GM12878 (cell line): ENCODE data around the gene DUSP16.

Experiments used
- BRCA1 ChIP-seq: IDR thresholded peaks from 2 replicates; pipeline ENCODE4 v1.6.1; 2011; ENCODE audit warnings: low read depth, low read length, improper control_type of control experiment
- CHD2 ChIP-seq: IDR thresholded peaks from 2 replicates; pipeline ENCODE4 v1.6.1; 2011; ENCODE audit warnings: low read depth, low read length, improper control_type of control experiment, borderline replicate concordance
- EP300 ChIP-seq, 2 experiments: fragments of 150-350 bp in 1 of 2; IDR thresholded peaks; 2 replicates each; pipeline ENCODE4 v1.6.1; 2011 to 2012; ENCODE audit warnings: low read depth in 2 of 2, low read length in 2 of 2, borderline replicate concordance in 1 of 2, improper control_type of control experiment in 1 of 2, inconsistent platforms in 1 of 2; ENCODE audit not compliant: control insufficient read depth in 1 of 2
- EZH2 ChIP-seq: IDR thresholded peaks from 2 replicates; pipeline ENCODE4 v1.6.1; 2012; ENCODE audit warnings: low read depth, mild to moderate bottlenecking, control low read depth, inconsistent platforms, low read length, borderline replicate concordance; ENCODE audit not compliant: control insufficient read depth
- KDM1A ChIP-seq: fragments of 200-600 bp; sonication (generic); IDR thresholded peaks from 2 replicates; pipeline ENCODE4 v1.6.1; 2016; ENCODE audit warnings: borderline replicate concordance
- SIX5 ChIP-seq: IDR thresholded peaks from 2 replicates; pipeline ENCODE4 v1.6.1; 2011; ENCODE audit warnings: mild to moderate bottlenecking, low read depth, low read length, moderate library complexity; ENCODE audit not compliant: severe bottlenecking
- TF ChIP-seq, protein P1 (sequence below), 3 experiments: IDR thresholded peaks in 2 of 3; conservative IDR thresholded peaks in 1 of 3; 2 replicates each; pipeline ENCODE4 v1.5.1; 2011; ENCODE audit warnings: low read depth in 3 of 3, low read length in 3 of 3, mild to moderate bottlenecking in 3 of 3, control low read depth in 2 of 3, moderate library complexity in 2 of 3, inconsistent platforms in 1 of 3, mixed read lengths in 1 of 3; ENCODE audit not compliant: control insufficient read depth in 2 of 3, insufficient read depth in 1 of 3; ENCODE audit errors: extremely low read depth in 1 of 3

DNA sequence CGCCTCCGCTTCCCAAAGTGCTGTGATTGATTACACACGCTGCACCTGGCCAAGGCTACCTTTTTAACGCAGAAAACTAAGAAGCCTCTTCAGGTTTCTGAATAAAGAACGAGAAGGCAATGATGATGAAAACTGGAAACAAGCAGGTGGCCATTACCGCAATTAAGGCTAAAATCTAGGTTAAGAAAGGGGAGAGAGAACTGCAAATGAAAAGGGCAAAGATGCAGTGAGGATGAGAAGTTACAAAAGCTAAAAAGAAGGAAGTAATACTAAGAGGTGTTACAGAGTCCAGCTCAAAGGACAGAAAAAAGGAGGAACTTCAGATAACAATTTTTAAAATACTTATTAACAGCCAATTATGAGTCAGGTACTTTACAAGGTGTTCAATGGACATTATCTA, 79.7 kb downstream of the DUSP16 start:
- no peak for TF ChIP-seq SIX5
- TF ChIP-seq CHD2 = peak; percentile 43; the same call in 1 of the 2 replicates
- TF ChIP-seq, protein P1, sequence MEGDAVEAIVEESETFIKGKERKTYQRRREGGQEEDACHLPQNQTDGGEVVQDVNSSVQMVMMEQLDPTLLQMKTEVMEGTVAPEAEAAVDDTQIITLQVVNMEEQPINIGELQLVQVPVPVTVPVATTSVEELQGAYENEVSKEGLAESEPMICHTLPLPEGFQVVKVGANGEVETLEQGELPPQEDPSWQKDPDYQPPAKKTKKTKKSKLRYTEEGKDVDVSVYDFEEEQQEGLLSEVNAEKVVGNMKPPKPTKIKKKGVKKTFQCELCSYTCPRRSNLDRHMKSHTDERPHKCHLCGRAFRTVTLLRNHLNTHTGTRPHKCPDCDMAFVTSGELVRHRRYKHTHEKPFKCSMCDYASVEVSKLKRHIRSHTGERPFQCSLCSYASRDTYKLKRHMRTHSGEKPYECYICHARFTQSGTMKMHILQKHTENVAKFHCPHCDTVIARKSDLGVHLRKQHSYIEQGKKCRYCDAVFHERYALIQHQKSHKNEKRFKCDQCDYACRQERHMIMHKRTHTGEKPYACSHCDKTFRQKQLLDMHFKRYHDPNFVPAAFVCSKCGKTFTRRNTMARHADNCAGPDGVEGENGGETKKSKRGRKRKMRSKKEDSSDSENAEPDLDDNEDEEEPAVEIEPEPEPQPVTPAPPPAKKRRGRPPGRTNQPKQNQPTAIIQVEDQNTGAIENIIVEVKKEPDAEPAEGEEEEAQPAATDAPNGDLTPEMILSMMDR (IDR thresholded peaks at IDR 0.05 in 2 of 3, conservative IDR thresholded peaks at IDR 0.05 in 1 of 3; ENCODE audit: control insufficient read depth in 2 of 3, extremely low read depth in 1 of 3, insufficient read depth in 1 of 3, low read depth in 3 of 3, low read length in 3 of 3) = no peak
- TF ChIP-seq EP300 (IDR thresholded peaks at IDR 0.05; ENCODE audit: borderline replicate concordance in 1 of 2, control insufficient read depth in 1 of 2, low read depth in 2 of 2, low read length in 2 of 2) = peak; percentile 58 to 63; a peak in 3 of 4 replicates
- TF ChIP-seq KDM1A = no peak
- no peak for TF ChIP-seq EZH2
- no peak for TF ChIP-seq BRCA1
